A172 (cell line): ENCODE measurements around the gene MORF4L1. TPM values are rescaled to one million over a fixed set of nuclear protein-coding genes. Genes with fewer than 3 reads are reported as not detected.
"Not testable (repeated sequence)": the region's sequence is repeated elsewhere in the genome, so short reads cannot be mapped to it uniquely, and the experiment has no call there.

ENCODE experiments used
- DNase-seq: peaks from one replicate; pipeline ENCODE4 v3.0.0-alpha.2; 2015; ENCODE audit warnings: low spot score
- total RNA-seq: library from RNA; depleted of rRNA; stranded (reverse); fragments of >200 nt; shearing (Covaris generic); gene quantifications from 2 replicates; pipeline ENCODE4 v1.2.3, GENCODE V29; 2014

Gene MORF4L1
- total RNA-seq, 1 experiment from 2014 or later, result 261 TPM

DNA sequence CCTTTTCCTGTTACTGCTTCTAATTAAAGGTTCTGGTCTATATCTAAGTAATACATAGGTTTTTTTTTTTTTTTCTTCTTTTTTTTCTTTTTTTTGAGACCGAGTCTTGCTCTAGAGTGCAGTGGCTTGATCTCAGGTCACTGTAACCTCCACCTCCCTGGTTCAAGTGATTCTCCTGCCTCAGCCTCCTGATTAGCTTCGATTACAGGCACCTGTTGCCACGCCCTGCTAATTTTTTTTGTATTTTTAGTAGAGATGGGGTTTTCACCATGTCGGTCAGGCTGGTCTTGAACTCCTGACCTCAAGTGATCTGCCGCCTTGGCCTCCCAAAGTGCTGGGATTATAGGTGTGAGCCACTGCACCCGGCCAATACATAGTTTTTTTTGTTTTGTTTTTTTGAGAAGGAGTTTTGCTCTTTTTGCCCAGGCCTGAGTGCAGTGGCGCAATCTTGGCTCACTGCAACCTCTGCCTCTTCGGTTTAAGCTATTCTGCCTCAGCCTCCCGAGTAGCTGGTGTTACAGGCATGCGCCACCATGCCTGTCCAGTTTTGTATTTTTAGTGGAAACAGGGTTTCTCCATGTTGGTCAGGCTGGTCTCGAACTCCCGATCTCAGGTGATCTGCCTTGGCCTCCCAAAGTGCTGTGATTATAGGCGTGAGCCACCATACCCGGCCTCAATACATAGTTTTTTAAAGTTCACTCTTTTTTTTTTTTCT, 28.3 kb downstream of the MORF4L1 start:
- not testable (repeated sequence) for DNase-seq

DNA sequence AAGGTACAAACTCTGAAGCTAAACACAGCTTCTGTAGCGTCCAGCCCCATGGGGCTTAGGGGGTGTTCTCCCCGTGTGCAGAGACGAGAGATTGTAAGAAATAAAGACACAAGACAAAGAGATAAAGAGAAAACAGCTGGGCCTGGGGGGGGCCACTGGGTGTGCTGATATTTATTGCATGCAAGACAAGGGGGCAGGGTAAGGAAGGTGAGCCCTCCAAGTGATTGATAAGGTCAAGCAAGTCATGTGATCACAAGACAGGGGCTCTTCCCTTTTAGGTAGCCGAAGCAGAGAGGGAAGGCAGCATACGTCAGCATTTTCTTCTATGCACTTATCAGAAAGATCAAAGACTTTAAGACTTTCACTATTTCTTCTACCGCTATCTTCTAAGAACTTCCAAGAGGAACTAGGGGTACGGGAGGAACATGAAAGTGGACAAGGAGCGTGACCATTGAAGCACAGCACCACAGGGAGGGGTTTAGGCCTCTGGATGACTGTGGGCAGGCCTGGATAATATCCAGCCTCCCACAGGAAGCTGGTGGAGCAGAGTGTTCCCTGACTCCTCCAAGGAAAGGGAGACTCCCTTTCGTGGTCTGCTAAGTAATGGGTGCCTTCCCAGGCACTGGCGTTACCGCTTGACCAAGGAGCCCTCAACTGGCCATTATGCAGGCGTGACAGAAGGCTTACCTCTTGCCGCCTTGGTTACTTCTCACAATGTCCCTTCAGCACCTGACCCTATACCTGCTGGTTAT, 29.8 kb downstream of the MORF4L1 start:
- not testable (repeated sequence) for DNase-seq

DNA sequence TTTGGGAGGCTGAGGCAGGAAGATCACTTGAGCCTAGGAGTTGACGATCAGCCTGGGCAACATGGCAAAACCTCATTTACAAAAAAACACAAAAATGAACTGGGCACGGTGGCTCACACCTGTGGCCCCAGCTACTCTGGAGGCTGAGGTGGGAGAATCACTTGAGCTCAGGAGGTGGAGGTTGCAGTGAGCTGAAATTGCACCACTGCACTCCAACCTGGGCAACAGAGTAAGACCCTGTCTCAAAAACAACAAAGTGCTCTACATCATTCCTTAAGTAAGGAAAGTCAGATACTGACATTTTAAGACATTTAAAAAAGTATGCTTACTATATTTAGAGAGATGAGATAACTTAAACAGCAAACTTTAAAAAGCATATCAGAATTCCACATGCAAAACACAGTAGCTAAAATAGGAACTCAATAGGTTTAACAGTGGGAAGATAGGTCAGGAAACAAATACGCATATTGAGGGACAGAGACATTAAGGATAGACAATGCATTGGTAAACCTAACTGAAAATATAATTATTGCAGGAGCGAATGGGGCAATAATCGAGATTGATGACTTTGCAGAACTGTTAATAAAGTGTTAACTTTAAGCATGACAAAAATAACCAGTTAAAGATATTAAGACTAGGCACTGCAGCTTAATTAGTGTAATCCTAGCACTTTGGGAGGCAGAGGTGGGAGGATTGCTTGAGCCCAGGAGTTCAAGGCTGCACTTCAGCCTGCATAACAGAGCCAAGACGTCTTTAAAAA, 32.1 kb downstream of the MORF4L1 start:
- DNase-seq, result no peak

DNA sequence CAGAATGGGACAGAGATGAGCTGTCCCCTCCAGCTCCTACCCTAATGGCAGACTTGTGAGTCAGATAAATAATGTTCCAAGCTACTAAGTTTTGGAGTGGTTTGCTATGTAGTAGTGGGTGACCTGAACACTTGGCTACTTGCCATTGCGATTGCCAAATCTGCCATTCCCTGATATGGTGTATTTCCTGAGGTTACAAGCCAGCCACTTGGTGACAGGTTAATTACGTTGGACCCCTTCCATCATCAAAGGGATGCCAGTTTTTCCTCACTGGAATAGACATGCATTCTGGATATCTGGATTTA, 33.6 kb downstream of the MORF4L1 start:
- DNase-seq, result peak; percentile 61

DNA sequence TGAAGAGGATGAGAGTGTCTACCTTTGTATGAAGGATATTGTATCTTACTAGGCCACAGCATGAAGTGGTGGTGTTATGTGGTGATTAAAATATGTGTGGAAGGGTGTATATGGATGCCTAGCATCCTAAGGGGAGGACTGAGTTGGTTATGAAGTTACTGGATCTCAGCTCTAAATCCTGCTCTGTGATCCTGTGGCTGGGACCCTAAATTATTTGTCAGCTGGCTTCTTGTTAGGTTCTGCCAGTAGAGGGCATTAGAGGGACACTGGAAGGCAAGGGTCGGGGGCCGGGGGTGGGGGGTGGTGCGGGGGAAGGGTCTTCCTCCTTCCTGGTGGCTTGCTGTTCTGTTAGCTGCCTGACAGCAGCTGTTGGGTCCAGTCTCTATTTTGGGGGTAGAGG, 34.9 kb downstream of the MORF4L1 start:
- no peak for DNase-seq

DNA sequence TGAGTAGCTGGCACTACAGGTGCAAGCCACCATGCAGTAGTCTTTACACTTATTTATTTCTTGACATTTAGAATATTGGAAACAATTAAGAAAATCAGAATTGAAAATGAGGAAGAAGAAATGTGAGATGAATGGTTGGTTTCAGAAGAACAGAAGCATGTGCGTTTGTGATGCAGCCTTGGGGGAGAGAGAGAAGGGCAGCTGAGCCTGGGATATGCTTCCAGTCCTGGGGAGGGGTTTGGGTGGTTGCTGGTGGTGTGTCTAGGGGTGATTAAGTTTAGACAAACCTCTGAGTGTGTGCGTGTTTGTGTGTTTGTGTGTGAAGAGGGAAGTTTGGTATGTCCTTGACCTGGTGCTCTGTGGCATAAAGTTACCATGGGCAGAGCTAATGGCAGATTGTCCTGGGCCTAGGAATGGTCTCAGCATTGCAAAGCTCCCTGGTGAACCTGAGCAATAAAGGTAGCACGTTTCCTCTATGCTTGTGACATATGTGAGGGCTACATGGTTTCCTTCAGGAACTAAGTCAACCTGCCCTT, 36.5 kb downstream of the MORF4L1 start:
- DNase-seq, result no peak

DNA sequence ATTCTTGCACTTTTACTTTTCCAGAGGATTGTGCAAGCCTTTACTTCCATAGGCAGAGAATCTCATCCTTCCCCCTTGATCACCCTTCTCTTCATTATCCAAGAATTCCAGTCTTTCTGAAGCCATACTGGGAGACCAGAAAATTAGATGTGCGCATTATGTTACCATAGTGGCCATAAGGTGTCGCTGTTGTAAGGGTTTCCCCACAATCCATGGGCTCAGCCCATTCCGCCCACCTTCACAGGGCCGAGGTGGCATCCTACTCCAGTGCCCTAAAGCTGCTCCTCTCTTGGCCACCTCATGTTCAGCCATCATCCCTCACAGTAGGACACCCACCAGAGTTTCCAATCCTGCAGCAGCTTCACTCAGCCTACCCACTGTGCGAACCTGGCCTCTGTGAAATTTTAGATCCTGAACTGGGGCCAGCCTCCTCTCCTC, 37.1 kb downstream of the MORF4L1 start:
- DNase-seq, result peak; percentile 38

DNA sequence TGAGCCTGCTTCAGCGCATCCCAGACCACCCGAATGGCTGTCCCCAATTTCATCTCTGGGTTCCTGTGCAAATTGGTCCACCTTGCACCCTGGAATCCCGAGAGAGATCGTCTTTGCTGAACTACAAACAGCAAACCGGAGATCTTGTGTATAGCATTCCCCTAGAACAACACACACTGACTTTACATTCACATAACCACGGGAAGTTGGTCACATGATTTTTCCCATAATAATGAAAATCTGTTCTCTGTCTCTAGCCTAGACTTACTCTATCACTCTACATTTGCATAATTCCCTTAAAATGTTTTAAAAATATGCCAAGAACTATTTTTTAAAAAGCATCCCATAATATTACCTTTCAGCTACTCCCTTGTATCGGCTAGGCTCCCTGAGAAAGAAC, 37.6 kb downstream of the MORF4L1 start:
- no peak for DNase-seq

DNA sequence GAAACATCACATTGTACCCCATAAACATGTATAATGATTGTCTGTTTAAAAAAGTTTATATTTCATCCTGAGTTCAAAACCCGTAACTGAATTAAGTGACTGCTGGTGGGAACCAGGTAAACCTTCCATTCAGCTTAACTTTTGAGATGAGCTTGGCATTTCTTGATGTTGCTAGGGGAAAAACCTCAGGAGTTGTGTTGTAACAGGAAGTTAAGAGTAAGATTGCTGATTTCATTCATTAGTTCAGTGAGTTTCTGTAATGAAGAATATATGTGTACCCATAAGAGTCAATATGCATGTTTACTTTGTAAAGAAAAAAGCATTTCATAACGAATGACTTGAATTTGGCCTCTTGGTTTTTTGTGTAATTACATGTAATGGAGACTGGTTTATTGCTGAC, 39.6 kb downstream of the MORF4L1 start:
- no peak for DNase-seq

DNA sequence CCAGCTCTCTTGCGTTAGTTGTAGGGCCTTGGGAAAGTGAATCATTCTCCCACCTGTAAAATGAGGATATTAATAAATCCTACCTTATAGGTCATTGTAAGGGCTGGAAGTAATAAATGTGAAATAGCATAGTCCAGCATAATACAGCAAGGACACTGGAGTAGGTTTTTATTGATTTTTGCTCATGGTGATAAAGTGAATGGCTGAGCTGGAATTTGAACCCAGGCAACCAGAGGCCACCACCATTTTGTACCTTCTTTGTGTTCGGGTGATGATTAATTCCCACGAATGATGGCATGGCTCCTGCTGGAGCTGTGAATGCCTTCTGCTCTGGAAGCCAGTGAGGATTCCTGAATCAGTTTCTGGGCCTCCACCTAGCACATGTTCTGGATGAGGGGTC, 40.3 kb downstream of the MORF4L1 start:
- DNase-seq, result no peak

DNA sequence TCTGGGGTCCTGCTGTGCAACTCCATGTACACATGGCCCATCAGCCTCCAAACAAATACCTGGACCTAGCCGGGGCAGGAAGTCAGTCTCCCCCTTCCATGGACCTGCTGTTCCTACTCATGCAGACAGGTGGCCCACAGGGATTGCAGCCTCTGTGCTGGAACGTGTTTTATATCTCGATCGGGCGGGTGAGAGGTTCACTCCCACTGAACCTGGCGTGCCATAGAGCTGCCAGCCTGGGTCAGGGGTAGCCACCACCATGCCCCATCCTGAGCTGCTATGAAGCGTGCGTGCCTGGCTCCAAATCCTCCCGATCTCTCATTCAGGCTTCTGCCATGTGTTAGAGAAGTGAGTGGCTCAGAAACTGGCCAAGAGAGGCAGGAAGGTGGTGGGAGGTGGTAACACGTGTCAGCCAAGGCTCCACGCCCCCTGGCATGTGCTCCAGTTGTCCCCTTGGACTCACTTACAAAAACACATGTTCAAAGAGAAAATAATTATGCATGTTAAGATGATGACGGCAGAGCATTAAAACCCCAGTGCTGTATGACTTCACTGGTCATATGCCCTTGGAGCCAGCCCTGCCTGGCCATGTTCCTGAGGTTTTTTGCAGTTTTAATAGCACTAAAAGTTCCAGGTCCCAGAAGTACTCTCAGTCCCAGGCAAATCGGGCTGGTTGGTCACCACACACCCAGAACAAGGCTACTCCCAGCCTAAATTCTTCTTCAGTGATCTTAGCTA, 41.5 kb downstream of the MORF4L1 start:
- no peak for DNase-seq

DNA sequence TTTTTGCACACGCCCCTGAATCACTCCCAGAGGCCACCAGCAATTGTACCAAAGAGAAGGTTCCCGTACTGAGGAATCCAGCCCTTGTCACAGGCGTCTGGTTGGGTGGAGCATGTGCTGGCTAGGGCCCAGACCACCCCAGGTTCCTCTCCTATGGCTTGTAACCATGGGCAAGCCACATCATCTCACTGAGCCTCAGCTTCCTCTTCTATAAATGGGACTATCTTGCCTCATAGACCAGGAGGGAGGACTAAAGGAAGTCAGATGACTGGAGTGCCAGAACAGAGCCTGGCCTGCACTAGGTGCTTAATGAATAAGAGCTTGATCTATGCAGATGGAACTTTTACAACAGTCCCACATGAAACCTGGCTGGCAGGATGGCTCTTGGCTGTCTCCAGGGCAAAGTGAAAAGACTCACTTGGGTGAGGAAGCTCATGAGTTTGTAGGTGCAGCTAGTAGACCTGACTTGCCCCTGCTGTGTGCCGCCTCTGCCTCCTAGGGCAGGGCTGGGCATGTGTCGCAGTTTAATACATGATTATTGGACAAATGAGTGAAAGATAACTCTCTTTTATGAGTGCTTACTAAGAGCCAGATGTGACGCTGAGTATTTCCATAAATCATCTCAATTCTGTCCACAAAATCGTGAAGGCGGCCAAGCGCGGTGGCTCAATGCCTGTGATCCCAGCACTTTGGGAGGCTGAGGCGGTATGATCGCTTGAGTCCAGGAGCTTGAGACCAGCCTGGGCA, 42.8 kb downstream of the MORF4L1 start:
- peak; percentile 28 for DNase-seq

DNA sequence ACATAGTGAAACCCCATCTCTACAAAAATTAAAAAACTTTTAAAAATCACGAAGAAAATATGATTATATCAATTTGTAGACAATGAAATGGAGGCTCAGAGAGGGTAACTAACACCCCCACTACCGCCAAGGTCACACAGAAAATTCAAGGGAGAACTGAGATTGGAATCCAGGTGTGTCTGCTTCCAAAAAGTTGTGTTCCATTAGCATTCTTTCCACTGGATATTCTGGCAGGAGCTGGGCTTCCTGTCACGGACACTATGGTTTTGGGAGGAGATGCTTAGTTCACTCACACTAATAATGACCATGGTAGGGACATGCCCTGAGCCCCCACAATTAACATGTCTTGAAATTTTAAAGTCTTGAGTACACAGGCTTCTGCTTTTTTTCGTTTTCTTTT, 43.4 kb downstream of the MORF4L1 start:
- DNase-seq, result no peak

DNA sequence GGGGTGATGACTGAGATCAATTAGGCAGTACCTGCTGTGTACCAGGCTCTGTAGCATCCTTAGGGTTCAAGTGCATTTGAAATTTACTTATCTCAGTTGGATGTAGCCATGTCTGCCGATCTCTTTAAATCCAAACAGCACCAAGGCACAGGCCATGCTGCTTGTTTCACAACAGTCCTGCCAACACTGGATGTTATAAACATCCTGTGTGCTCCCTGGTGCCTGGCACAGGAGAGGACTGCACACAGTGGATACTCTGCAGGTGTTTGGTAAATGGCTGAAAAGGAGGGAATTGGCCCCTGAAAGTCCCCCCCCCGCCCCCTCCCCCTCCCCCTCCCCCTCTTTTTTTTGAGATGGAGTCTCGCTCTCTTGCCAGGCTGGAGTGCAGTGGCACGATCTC, 45.2 kb downstream of the MORF4L1 start:
- DNase-seq, result no peak

DNA sequence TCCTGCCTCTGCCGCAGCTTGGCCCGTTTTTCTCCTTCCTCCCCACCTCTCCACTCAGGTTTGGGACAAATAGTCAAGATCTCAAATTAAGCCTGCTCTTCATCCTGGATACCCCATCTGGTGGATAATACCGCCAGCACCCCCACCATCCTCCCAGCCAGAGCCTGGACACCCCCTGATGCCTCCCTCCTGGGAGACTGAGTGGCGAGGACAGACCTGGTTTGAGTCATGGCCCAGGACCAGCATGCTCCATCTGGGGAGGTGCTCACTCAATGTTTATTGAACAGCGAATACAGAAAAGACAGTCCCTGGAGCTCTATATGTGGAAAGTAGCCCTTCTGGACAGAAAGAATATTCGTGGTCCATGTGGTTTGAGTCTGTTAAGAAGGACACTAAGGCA, 48.8 kb downstream of the MORF4L1 start:
- DNase-seq, result no peak

DNA sequence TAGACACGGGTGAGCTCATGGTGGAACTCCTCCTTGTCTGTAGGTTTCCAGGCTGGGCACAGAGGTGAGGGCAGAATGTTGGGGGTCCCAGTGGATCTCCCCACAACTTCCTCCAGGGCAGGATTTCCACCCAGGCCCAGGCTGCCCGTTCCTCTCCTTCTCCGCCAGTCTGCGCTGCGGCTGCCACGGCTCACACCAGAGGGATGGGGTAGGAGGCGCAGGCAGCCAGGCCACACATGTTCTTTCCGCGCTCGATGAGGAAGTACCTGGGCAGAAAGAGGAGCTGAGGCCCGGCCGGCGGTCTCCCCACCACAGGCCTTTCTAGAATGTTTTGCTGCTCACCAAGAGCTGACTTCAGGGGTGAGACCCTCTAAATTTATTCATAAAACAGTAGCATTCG, 49.2 kb downstream of the MORF4L1 start:
- no peak for DNase-seq

DNA sequence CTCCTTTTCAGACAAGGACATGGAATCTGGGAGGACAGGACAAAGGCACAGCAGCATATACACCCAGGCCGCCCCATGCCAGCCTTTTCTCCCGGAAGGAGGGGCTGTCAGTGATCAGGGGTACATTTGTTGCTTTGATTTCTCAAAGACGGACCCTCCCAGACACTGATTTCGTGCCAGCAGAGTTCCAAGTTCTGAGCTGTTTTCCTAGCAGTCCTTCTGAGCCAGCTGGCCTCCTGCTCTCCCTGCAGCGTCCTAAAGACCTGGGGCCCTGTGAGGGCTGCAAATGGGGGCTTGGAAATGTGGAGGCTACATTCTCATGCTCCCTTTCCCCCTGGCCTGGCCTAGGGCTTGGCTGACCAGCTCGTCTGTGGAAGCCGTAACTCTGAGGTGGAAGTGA, 49.8 kb downstream of the MORF4L1 start:
- no peak for DNase-seq

DNA sequence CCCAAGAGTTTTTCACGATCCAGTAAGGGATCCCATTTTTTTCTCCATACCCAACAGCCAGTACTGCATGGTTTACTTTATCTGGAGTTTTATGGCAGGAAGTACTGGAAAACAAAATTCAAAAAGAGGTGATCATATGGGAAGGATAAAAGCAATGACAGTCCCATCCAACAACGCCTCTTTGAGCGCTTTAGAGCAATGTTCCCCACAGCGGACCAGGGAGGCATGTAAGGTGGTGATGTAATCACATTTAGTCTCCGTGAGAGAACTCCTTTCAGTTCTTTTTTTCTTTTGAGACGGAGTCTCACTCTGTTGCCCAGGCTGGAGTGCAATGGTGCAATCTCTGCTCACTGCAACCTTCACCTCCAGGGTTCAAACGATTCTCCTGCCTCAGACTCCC, 50.3 kb downstream of the MORF4L1 start:
- DNase-seq, result no peak

DNA sequence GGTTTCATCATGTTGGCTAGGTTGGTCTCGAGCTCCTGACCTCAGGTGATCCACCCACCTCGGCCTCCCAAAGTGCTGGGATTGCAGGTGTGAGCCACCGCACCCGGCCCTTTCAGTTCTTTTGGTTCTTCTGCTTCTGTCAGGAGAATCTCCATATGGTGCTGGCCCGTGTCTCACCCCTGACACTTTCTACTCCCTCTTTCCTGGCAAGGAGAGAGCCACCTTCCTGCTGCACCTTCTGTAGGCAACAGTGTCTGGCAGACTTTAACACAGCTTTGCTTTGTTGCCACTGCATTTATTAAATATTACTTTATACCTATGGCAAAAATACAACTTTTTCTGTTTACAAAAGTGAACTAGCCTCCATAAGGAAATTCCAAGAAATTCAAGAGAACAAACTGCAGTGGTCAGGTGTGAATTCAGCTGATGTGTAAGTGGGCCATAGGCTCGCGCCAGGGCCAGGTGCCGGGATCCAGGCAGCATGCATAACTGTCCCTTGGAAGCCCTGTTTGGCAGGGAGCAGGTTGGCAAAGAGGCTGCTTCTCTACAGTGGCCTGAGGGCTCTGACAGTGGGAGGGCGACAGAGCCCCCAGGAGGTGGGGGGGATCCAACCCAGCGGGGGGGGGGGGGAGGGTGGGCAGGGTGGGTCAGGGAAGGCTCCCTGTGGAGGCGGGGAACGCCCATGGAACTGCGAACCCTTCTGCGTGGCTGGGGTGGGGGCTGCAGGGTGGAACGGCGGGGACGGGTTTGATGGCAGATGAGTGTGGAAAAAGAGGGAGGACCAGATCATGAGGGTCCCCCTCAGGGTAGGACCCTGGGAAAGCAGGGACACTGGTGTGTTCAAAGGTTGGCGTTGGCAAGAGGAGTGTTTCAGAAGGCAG, 51.0 kb downstream of the MORF4L1 start:
- no peak for DNase-seq

DNA sequence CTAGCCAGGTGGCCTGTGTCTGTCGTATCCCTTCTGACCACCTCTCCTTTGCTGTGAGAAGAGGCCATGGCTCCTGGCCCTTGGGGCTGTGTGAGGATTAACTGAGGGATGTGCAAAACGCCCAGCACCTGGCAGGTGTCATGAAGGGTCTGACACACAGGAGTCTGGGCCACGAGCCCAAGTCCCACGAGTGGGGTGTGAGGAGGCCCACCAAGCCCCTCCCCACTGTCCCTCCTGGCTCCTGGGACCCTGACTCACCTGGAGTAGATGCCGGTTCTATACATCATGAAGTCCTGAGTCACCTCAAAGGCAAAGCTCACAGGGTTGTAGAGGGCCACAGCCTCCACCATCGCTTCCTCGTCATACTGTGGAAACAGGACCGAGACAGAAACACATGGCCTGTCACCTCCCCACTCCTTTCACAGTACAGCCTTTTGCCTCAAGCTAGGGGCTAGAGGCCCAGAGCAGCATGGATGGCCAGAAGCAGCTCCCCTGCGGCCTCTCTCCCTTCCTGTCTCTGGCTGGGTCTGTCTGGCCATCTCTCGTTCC, 52.5 kb downstream of the MORF4L1 start:
- no peak for DNase-seq
